Dermis microvascular lymphatic vessel endothelial cell (primary cell): ENCODE measurements around the gene PLEKHH3. TPM values are rescaled to one million over a fixed set of nuclear protein-coding genes. Genes with fewer than 3 reads are reported as not detected.
"Not testable (repeated sequence)": the region's sequence is repeated elsewhere in the genome, so short reads cannot be mapped to it uniquely, and the experiment has no call there.

ENCODE experiments used
- DNase-seq, 2 donors: peaks; one replicate each; pipeline versions ENCODE4 v3.0.0 to v3.0.0-alpha.2; 2010; ENCODE audit warnings: low read depth in 2 of 2
- total RNA-seq: library from RNA; depleted of rRNA; stranded (reverse); fragments of >200 nt; gene quantifications from 2 replicates; pipeline ENCODE4 v1.2.1, GENCODE V29; 2014

PLEKHH3 gene
- total RNA-seq, 1 donor from 2014 or later: 12.5 TPM

DNA sequence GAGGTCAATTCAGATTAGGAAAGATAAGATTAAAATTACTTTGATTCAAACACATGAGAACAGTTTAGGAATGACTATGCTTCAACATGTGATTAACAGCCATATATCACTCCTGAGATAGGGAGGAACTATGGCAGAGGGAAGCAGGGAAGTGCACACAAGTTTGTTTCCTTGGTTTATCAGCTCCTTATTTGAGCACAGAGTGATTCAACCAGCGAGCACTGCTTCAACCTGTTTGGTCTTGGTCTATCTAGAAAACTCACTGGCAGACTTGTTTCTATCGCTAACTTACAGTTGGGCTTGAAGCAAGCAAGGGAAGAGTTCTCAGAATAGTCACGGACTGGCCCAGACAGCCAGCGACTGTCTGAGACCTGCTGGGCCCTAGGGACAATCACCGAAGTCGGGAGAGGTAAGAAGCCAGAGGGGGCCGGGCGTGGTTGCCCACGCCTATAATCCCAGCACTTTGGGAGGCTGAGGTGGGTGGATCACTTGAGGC is 43.8 kb downstream of the PLEKHH3 start:
- DNase-seq: no peak

- DNase-seq: no peak
These were observed 47.3 kb downstream of the PLEKHH3 start for GRCh38 chr17:42629411-42630009.

DNA sequence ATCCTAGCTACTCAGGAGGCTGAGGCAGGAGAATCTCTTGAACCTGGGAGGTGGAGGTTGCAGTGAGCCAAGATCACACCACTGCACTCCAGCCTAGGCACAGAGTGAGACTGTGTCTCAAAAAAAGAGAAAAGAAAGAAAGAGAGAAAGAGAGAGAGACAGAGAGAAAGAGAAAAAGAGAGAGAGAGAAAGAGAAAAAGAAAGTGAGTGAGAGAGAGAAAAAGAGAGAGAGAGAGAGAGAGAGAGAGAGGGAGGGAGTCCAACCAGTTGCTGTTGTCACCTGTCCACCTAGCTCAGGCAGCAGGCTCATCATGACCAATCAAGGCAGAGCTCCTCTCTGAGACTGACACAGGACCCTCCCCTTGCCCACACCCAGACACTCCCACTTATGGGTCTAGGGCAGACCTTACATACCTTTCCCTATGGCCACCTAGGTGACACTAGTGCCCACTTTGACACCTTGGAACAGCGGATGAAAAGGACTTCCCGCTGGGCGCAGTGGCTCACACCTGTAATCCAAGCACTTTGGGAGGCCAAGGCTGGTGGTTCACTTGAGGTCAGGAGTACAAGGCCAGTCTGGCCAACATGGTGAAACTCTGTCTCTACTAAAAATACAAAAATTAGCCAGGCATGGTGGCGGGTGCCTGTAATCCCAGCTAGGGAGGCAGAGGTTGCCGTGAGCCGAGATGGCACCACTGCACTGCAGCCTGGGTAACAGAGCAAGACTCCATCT is 49.6 kb downstream of the PLEKHH3 start:
- not testable (repeated sequence) for DNase-seq

- peak; percentile 56 to 78 for DNase-seq
These were observed 52.8 kb downstream of the PLEKHH3 start for GRCh38 chr17:42623732-42624596.

DNA sequence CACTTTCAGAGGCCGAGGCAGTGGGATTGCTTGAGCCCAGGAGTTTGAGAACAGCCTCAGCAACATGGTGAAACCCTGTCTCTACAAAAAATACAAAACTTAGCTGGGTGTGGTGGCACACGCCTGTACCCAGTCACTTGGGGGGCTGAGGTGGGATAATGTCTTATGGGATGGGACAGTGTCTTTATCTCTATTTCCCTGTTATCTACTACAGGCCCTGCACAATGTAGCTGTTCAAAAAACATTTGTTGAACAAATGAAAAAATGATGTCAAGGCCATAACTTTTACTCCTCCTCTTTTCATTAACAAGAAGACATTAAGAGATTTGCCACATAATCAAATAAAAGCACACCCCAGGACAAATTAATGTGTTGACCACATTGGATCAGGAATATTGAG is 53.5 kb downstream of the PLEKHH3 start:
- DNase-seq: no peak

- DNase-seq: not testable (repeated sequence)
These were observed 54.8 kb downstream of the PLEKHH3 start for GRCh38 chr17:42621987-42622386.

- peak in 1 of 2 donors; percentile 9 for DNase-seq
These were observed 58.2 kb downstream of the PLEKHH3 start for GRCh38 chr17:42618442-42619150.

DNA sequence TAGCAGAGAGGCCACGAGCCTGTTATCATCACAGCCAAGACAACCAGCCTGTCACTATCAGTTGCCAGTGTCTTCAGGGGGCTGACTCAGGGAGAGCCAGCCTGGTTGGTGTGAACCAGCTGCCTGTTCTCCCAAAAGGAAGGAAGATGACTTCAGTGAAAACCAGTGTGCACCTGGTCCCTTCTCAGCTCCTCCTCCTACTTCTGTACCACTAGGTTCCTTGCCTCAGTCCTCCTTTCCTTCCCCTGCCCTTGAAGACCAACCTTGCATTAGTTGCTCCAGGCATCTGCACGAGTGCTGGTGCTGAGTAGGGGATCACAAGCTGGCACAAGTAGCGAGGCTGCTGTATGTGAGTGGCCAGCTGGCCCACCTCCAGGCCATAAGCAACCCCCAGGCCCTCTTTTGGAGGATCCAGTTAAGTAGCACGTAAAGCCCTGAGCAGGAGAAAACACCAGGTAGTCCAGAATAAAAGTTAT is 58.8 kb downstream of the PLEKHH3 start:
- DNase-seq: no peak

Other genes starting within 250 kb of the PLEKHH3 start
- gene ATP6V0A1, start 218.1 kb downstream of the PLEKHH3 start, total RNA-seq: 16.0 and 20.2 TPM in 2 replicates
- 19.3 and 42.9 TPM in 2 replicates for gene NAGLU, start 140.8 kb downstream of the PLEKHH3 start, total RNA-seq
- 0.38 and 0.39 TPM in 2 replicates for gene HSD17B1, start 124.1 kb downstream of the PLEKHH3 start, total RNA-seq
- 9.1 and 12.8 TPM in 2 replicates for gene COASY, start 114.8 kb downstream of the PLEKHH3 start, total RNA-seq
- gene MLX, start 109.9 kb downstream of the PLEKHH3 start, total RNA-seq: 25.4 and 34.6 TPM in 2 replicates
- 2.3 and 2.8 TPM in 2 replicates for gene PSMC3IP, start 99.3 kb downstream of the PLEKHH3 start, total RNA-seq
- gene RETREG3, start 67.6 kb downstream of the PLEKHH3 start, total RNA-seq: 60.7 and 79.3 TPM in 2 replicates
- 21.7 and 23.9 TPM in 2 replicates for gene TUBG1, start 67.3 kb downstream of the PLEKHH3 start, total RNA-seq
- 2.7 and 5.3 TPM in 2 replicates for gene TUBG2, start 17.7 kb downstream of the PLEKHH3 start, total RNA-seq
- gene CCR10, start 4.8 kb upstream of the PLEKHH3 start, total RNA-seq: 3.4 and 3.7 TPM in 2 replicates
- gene CNTNAP1, start 5.5 kb upstream of the PLEKHH3 start, total RNA-seq: 11.5 and 13.6 TPM in 2 replicates
- gene EZH1, start 68.0 kb upstream of the PLEKHH3 start, total RNA-seq: 9.8 and 11.3 TPM in 2 replicates
- gene RAMP2, start 84.2 kb upstream of the PLEKHH3 start, total RNA-seq: 6.0 and 25.9 TPM in 2 replicates
- 39.2 and 48.3 TPM in 2 replicates for gene VPS25, start 96.5 kb upstream of the PLEKHH3 start, total RNA-seq
- 2.1 and 2.4 TPM in 2 replicates for gene WNK4, start 103.6 kb upstream of the PLEKHH3 start, total RNA-seq
- 60.1 and 67.0 TPM in 2 replicates for gene COA3, start 121.7 kb upstream of the PLEKHH3 start, total RNA-seq
- not detected in 2 replicates for gene CNTD1, start 121.9 kb upstream of the PLEKHH3 start, total RNA-seq
- 121 and 128 TPM in 2 replicates for gene BECN1, start 147.3 kb upstream of the PLEKHH3 start, total RNA-seq
- gene PSME3, start 156.4 kb upstream of the PLEKHH3 start, total RNA-seq: 58.9 and 60.8 TPM in 2 replicates
- gene AOC2, start 167.6 kb upstream of the PLEKHH3 start, total RNA-seq: 0.25 and 0.26 TPM in 2 replicates
- 0.26 and 0.89 TPM in 2 replicates for gene AOC3, start 174.2 kb upstream of the PLEKHH3 start, total RNA-seq
- gene G6PC1, start 223.8 kb upstream of the PLEKHH3 start, total RNA-seq: not detected in 2 replicates